H9 (cell line): Measurements from ENCODE around the gene AEBP2. TPM values are rescaled to one million over a fixed set of nuclear protein-coding genes. Genes with fewer than 3 reads are reported as not detected.
A peak's percentile ranks its signal among the peaks of the same experiment; 100 is the strongest.
"Not testable (repeated sequence)": the region's sequence is repeated elsewhere in the genome, so short reads cannot be mapped to it uniquely, and the experiment has no call there.

Source experiments
- DNase-seq: peaks from one replicate; pipeline ENCODE4 v3.0.0-alpha.2; 2017
- H2AFZ ChIP-seq: one replicate; pipeline ENCODE4 v1.6.1; 2013; ENCODE audit warnings: mild to moderate bottlenecking, low read length, control low read depth, moderate library complexity
- H2AK5ac ChIP-seq: 2 replicates; pipeline ENCODE4 v1.6.1; 2013; ENCODE audit warnings: low read length, control low read depth, mixed read lengths; ENCODE audit not compliant: insufficient read length
- H2BK120ac ChIP-seq: one replicate; pipeline ENCODE4 v1.6.1; 2013; ENCODE audit warnings: low read depth, mild to moderate bottlenecking, low read length, control low read depth, inconsistent platforms; ENCODE audit not compliant: poor library complexity, severe bottlenecking
- H2BK12ac ChIP-seq: 2 replicates; pipeline ENCODE4 v1.6.1; 2013; ENCODE audit warnings: low read length, control low read depth, mixed read lengths, low read depth; ENCODE audit not compliant: insufficient read length
- H2BK15ac ChIP-seq: 2 replicates; pipeline ENCODE4 v1.6.1; 2013; ENCODE audit warnings: low read depth, low read length, control low read depth
- H2BK20ac ChIP-seq: one replicate; pipeline ENCODE4 v1.6.1; 2013; ENCODE audit warnings: low read depth, mild to moderate bottlenecking, low read length, control low read depth, inconsistent platforms; ENCODE audit not compliant: poor library complexity, severe bottlenecking
- H2BK5ac ChIP-seq: 2 replicates; pipeline ENCODE4 v1.6.1; 2013; ENCODE audit warnings: low read length, control low read depth, mixed read lengths; ENCODE audit not compliant: insufficient read length
- H3K14ac ChIP-seq: 2 replicates; pipeline ENCODE4 v1.6.1; 2013; ENCODE audit warnings: low read length, control low read depth; ENCODE audit not compliant: insufficient read depth
- H3K18ac ChIP-seq: 2 replicates; pipeline ENCODE4 v1.6.1; 2013; ENCODE audit warnings: low read depth, mild to moderate bottlenecking, mixed read lengths, low read length, control low read depth; ENCODE audit not compliant: insufficient read length
- H3K23ac ChIP-seq: 2 replicates; pipeline ENCODE4 v1.6.1; 2013; ENCODE audit warnings: low read length, control low read depth, mixed read lengths, low read depth; ENCODE audit not compliant: insufficient read length
- H3K23me2 ChIP-seq: 2 replicates; pipeline ENCODE4 v1.6.1; 2013; ENCODE audit warnings: low read depth, mild to moderate bottlenecking, mixed read lengths, low read length, control low read depth; ENCODE audit not compliant: insufficient read length, poor library complexity, severe bottlenecking
- H3K27ac ChIP-seq: 2 replicates; pipeline ENCODE4 v1.5.1; 2013; ENCODE audit warnings: low read length, control low read depth, mixed read lengths, low read depth; ENCODE audit not compliant: insufficient read length
- H3K27me3 ChIP-seq: 2 replicates; pipeline ENCODE4 v1.6.1; 2013; ENCODE audit warnings: low read length, control low read depth, inconsistent platforms; ENCODE audit not compliant: insufficient read depth
- H3K4ac ChIP-seq: 2 replicates; pipeline ENCODE4 v1.6.1; 2013; ENCODE audit warnings: low read depth, mild to moderate bottlenecking, control low read depth, inconsistent platforms, low read length, moderate library complexity
- H3K4me1 ChIP-seq: 2 replicates; pipeline ENCODE4 v1.6.1; 2013; ENCODE audit warnings: low read length, control low read depth, inconsistent platforms; ENCODE audit not compliant: insufficient read depth
- H3K4me2 ChIP-seq: 2 replicates; pipeline ENCODE4 v1.6.1; 2013; ENCODE audit warnings: low read length, control low read depth, mixed read lengths; ENCODE audit not compliant: insufficient read length, insufficient read depth
- H3K56ac ChIP-seq: 2 replicates; pipeline ENCODE4 v1.6.1; 2013; ENCODE audit warnings: low read depth, mild to moderate bottlenecking, mixed read lengths, low read length, control low read depth; ENCODE audit not compliant: insufficient read length
- H3K79me1 ChIP-seq: 2 replicates; pipeline ENCODE4 v1.6.1; 2013; ENCODE audit warnings: low read depth, mild to moderate bottlenecking, moderate library complexity, low read length, control low read depth, inconsistent platforms; ENCODE audit not compliant: insufficient read depth, poor library complexity, severe bottlenecking
- H3K79me2 ChIP-seq: 2 replicates; pipeline ENCODE4 v1.6.1; 2013; ENCODE audit warnings: low read length, control low read depth, inconsistent platforms; ENCODE audit not compliant: insufficient read depth
- H3K9ac ChIP-seq: 2 replicates; pipeline ENCODE4 v1.6.1; 2013; ENCODE audit warnings: low read length, control low read depth, mixed read lengths; ENCODE audit not compliant: insufficient read length; ENCODE audit errors: extremely low read depth
- H3K9me3 ChIP-seq: one replicate; pipeline ENCODE4 v1.6.1; 2013; ENCODE audit warnings: low read depth, low read length, inconsistent platforms; ENCODE audit not compliant: control insufficient read depth
- H3T11ph ChIP-seq: one replicate; pipeline ENCODE4 v1.6.1; 2013; ENCODE audit warnings: mild to moderate bottlenecking, low read length, control low read depth, inconsistent platforms
- H4K20me1 ChIP-seq: one replicate; pipeline ENCODE4 v1.6.1; 2013; ENCODE audit not compliant: control insufficient read depth, insufficient read length, insufficient read depth
- H4K5ac ChIP-seq: 2 replicates; pipeline ENCODE4 v1.6.1; 2013; ENCODE audit warnings: low read depth, mild to moderate bottlenecking, mixed read lengths, low read length, control low read depth; ENCODE audit not compliant: insufficient read length
- H4K8ac ChIP-seq: replicated peaks from 2 replicates; pipeline ENCODE4 v1.6.1; 2013; ENCODE audit warnings: low read length, control low read depth, mixed read lengths, low read depth; ENCODE audit not compliant: insufficient read length
- H4K91ac ChIP-seq: 2 replicates; pipeline ENCODE4 v1.6.1; 2013; ENCODE audit warnings: low read depth, mild to moderate bottlenecking, moderate library complexity, mixed read lengths, low read length, control low read depth; ENCODE audit not compliant: insufficient read length
- H3K27ac Mint-ChIP-seq, 3 experiments: 2 replicates in 2 of 3; 3 replicates in 1 of 3; pipeline ENCODE4 v1.8.0; 2020 to 2021; ENCODE audit warnings: mixed read lengths in 3 of 3, mild to moderate bottlenecking in 1 of 3, moderate library complexity in 1 of 3
- H3K27me3 Mint-ChIP-seq: 2 replicates; pipeline ENCODE4 v1.8.0; 2021; ENCODE audit warnings: low read depth, mild to moderate bottlenecking, moderate library complexity, mixed read lengths
- H3K36me3 Mint-ChIP-seq, 3 experiments: 2 replicates in 2 of 3; 3 replicates in 1 of 3; pipeline ENCODE4 v1.8.0; 2020 to 2021; ENCODE audit warnings: low read depth in 3 of 3, mixed read lengths in 3 of 3; ENCODE audit not compliant: insufficient read depth in 1 of 3
- H3K4me1 Mint-ChIP-seq, 2 experiments: 2 replicates each; pipeline ENCODE4 v1.8.0; 2020; ENCODE audit warnings: mixed read lengths in 2 of 2
- H3K4me3 Mint-ChIP-seq, 2 experiments: 2 replicates in 1 of 2; 3 replicates in 1 of 2; pipeline ENCODE4 v1.8.0; 2020 to 2021; ENCODE audit warnings: mild to moderate bottlenecking in 2 of 2, mixed read lengths in 2 of 2, moderate library complexity in 1 of 2
- H3K9me3 Mint-ChIP-seq, 2 experiments: 2 replicates in 1 of 2; 3 replicates in 1 of 2; pipeline ENCODE4 v1.8.0; 2020; ENCODE audit warnings: mild to moderate bottlenecking in 2 of 2, mixed read lengths in 2 of 2, moderate library complexity in 1 of 2
- CTCF ChIP-seq: fragments of 200-600 bp; sonication (generic); conservative IDR thresholded peaks from 3 replicates; pipeline ENCODE4 v1.8.0; 2021; ENCODE audit warnings: antibody characterized with exemption, mild to moderate bottlenecking
- WGBS: extraction: QIAGEN DNeasy Blood & Tissue Kit; methylation state at CpG from one replicate; pipeline ENCODE4 v1.1.7; 2013; ENCODE audit warnings: missing lambda C conversion rate, low lambda C conversion rate, mixed read lengths; ENCODE audit not compliant: insufficient read length; ENCODE audit errors: extremely low coverage; 5-methylcytosine and 5-hydroxymethylcytosine counted together
- total RNA-seq: library from RNA; stranded (reverse); gene quantifications from 2 replicates; pipeline ENCODE4 v1.2.1, GENCODE V29; 2021

AEBP2 gene
- total RNA-seq, 1 experiment from 2014 or later = 82.8 TPM

- Mint-ChIP-seq H3K4me3 (no peak overlapping the region), H3K36me3 (peaks cover 7 to 20% (median 20%) of the 10 kb centered on the region in 3 experiments), H3K27ac (peak overlapping the region in 2 of 3 experiments; percentile 23 to 90; a peak in 3 of 7 replicates), H3K4me1 (peaks cover 6 to 12% of the 10 kb centered on the region in 2 experiments), H3K27me3 (no peaks in the 10 kb centered on the region; the same call in none of the 2 replicates), H3K9me3 (peaks cover 12 to 17% of the 10 kb centered on the region in 2 experiments; a peak in 4 of 5 replicates)
- Histone ChIP-seq H3K14ac (no peak overlapping the region), H3K4ac (no peak overlapping the region), H2AFZ (no peak overlapping the region), H3K79me2 (no peaks in the 10 kb centered on the region), H2BK120ac (no peak overlapping the region), H3K18ac (no peak overlapping the region), H3K27me3 (no peaks in the 10 kb centered on the region), H2BK5ac (no peak overlapping the region), H3K4me2 (no peak overlapping the region), H2AK5ac (no peak overlapping the region), H2BK20ac (no peak overlapping the region), H3K9me3 (no peaks in the 10 kb centered on the region), H3K23me2 (no peaks in the 10 kb centered on the region), H4K5ac (no peak overlapping the region), H3K4me1 (no peaks in the 10 kb centered on the region), H4K20me1 (no peaks in the 10 kb centered on the region), H3K23ac (no peak overlapping the region), H3K9ac (no peak overlapping the region), H2BK12ac (no peak overlapping the region), H3K79me1 (no peaks in the 10 kb centered on the region), H3K56ac (no peak overlapping the region), H2BK15ac (no peak overlapping the region), H3T11ph (no peak overlapping the region), H3K27ac (no peak overlapping the region), H4K91ac (no peak overlapping the region), H4K8ac (no peak overlapping the region)
- no CpG with 5 or more reads among the region's 5 CpGs for WGBS
- no peak for TF ChIP-seq CTCF
- peak; percentile 19 for DNase-seq
Measured at GRCh38 chr12:19428246-19428645, 11.0 kb upstream of the AEBP2 start.

- not testable (repeated sequence) for H4K5ac ChIP-seq
Measured at GRCh38 chr12:19429491-19429890, 9.8 kb upstream of the AEBP2 start.

More at GRCh38 chr12:19429491-19429890, 9.8 kb upstream of the AEBP2 start:
- not testable (repeated sequence) for H3K4me3 Mint-ChIP-seq, H3K27me3 ChIP-seq, H2BK12ac ChIP-seq, H4K91ac ChIP-seq, H4K20me1 ChIP-seq, DNase-seq, H3T11ph ChIP-seq, H2AFZ ChIP-seq, H3K56ac ChIP-seq, H3K18ac ChIP-seq, H2BK20ac ChIP-seq, H3K9ac ChIP-seq, H4K8ac ChIP-seq, H3K27ac Mint-ChIP-seq, H3K23ac ChIP-seq, H3K23me2 ChIP-seq, H3K79me1 ChIP-seq, H3K4me1 ChIP-seq, H3K4me2 ChIP-seq, H3K27me3 Mint-ChIP-seq, H3K79me2 ChIP-seq, H2BK120ac ChIP-seq, H3K14ac ChIP-seq, H2AK5ac ChIP-seq, H2BK5ac ChIP-seq, H3K9me3 ChIP-seq, H3K4ac ChIP-seq, H3K27ac ChIP-seq, H2BK15ac ChIP-seq
- Mint-ChIP-seq H3K36me3 (peaks cover 7 to 20% (median 20%) of the 10 kb centered on the region in 3 experiments), H3K9me3 (peaks cover 12 to 17% of the 10 kb centered on the region in 2 experiments; a peak in 4 of 5 replicates), H3K4me1 (peaks cover 7 to 14% of the 10 kb centered on the region in 2 experiments)
- no CpG with 5 or more reads among the region's 2 CpGs for WGBS
